Subcutaneous adipose tissue (tissue), 4 donors: ENCODE results near the gene ZMIZ1. TPM values are rescaled to one million over a fixed set of nuclear protein-coding genes. Genes with fewer than 3 reads are reported as not detected.

ENCODE experiments used
- total RNA-seq, 4 donors: library from RNA; depleted of rRNA; stranded (reverse); fragments of >200 nt; gene quantifications; one replicate each; pipeline ENCODE4 v1.1.0, GENCODE V29; 2016
- TF ChIP-seq, protein P1 (sequence below): fragments of 450-650 bp; IDR thresholded peaks from one replicate; pipeline ENCODE4 v1.5.1; 2016; ENCODE audit warnings: low read depth, mild to moderate bottlenecking, control low read depth, antibody characterized with exemption, moderate library complexity

Gene ZMIZ1
- total RNA-seq, 4 donors from 2014 or later, result 38.1 to 70.6 (median 51.4) TPM

DNA sequence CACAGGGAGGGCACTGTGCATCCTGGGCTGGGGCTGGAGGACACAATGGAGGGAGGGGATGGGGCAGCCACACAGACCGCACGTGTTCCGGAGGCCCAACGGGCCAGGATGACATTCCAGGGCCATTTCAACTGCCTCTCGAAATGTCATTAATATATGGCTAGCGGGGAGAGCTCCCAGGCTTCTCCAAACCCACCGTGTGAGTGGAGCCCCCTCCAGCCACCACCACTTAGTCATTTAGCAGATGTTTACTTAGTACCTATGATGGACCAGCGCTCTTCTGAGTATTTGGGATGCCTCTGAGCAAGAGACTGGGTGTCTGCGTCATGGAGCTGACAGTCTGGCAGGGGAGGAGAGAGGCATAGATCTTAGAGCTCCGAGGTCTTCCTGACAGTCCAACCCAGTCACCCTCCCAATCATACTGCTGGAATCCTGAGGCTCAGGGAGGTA, 107.3 kb downstream of the ZMIZ1 start:
- TF ChIP-seq, protein P1, sequence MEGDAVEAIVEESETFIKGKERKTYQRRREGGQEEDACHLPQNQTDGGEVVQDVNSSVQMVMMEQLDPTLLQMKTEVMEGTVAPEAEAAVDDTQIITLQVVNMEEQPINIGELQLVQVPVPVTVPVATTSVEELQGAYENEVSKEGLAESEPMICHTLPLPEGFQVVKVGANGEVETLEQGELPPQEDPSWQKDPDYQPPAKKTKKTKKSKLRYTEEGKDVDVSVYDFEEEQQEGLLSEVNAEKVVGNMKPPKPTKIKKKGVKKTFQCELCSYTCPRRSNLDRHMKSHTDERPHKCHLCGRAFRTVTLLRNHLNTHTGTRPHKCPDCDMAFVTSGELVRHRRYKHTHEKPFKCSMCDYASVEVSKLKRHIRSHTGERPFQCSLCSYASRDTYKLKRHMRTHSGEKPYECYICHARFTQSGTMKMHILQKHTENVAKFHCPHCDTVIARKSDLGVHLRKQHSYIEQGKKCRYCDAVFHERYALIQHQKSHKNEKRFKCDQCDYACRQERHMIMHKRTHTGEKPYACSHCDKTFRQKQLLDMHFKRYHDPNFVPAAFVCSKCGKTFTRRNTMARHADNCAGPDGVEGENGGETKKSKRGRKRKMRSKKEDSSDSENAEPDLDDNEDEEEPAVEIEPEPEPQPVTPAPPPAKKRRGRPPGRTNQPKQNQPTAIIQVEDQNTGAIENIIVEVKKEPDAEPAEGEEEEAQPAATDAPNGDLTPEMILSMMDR, result no peak

DNA sequence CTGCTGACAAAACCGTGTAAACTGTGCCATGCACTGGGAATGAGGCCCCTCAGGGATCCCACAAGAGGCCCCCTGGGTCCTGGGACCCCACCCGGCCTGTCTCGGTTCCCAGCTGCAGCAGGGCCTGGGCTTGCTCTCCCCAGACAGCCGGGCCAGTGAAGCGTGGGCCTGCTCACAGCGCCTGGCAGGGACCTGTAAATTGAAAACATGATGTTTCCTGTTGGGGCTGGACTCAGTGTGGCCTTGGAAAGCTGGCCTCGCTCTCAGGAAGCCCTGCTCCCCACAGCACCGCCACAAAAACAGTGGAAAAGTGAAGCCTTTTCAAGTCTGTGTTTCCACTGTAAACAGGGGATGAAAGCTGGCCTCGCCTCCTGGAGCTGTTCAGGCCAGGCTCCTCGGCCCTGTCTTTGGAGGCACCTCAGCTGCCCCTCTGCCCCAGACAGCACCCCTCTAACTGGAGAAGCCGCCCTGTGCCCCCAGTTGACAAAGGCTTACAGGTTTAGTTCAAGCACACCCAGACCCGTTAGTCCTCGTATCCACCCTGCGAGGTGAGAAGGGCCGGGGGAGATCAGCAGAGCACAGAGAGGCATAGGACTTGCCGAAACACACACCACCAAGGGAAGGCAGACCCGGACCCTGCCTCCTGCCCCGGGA, 108.3 kb downstream of the ZMIZ1 start:
- TF ChIP-seq, protein P1, result no peak

DNA sequence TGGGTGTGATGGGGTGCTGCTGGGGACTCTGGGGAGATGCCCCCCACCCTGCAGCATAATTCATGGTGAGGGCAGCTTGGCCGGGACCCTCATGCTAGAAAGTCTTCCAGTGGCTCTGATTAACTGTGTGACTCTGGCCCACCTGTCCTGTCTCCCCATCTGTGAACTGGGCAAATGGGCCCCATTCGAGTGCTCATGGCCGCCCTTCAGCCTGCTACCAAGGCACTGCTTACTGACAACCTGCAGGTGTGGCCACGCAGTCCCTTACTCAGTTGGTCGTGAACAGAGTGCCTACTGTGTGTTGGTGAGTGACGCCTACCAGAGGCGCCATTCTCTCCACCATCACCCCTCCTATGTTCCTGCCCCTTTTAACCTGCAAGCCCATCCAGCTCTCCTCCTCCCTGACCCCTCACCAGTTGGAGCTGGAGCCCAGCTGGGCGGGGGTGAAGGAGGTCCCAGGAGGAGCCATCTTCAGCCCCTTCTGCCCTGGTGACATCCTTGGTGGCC, 109.4 kb downstream of the ZMIZ1 start:
- TF ChIP-seq, protein P1, result no peak

- TF ChIP-seq, protein P1, result no peak
These were observed 109.9 kb downstream of the ZMIZ1 start for GRCh38 chr10:79178614-79179163.

DNA sequence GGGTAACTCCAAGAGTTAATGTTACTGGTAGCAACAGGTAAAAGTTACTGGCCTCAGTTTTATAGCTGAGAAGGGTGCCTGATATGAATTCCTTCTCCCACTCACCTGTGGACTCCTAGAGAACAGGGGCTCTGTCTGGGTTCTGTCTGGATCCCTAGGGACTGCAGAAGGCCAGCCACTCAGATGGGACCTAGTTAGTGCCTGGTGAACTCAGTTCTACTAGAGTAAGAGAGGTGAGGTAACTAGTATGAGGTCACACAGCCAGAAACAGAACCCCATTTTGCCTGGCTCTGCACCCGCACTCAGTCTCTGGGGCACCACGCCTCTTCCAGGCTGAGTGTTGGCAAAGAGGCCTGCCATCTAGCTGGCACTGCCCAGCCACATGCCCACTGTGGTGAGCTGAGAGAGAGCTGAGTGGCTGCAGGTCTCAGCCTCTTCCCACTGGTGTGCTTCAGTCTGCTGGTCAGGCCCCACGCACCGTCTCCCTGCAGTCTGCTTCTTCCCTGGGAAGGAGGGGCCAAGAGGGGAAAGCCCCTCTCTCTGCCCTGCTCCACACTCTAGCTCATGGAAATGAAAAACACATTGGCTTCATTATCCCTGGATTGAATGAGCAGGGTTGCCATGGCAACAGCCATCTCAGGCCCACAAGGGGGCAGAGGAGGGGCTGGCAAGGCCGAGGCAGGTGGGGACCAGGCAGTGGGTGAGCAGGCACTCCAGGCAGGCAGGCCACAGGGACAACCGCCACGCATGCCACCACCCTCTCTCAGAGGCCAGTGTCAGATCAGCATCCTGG, 110.6 kb downstream of the ZMIZ1 start:
- TF ChIP-seq, protein P1, result no peak

- TF ChIP-seq, protein P1, result no peak
These were observed 111.2 kb downstream of the ZMIZ1 start for GRCh38 chr10:79179957-79180309.
